ENCODE data around the gene HS6ST2. TPM values are rescaled to one million over a fixed set of nuclear protein-coding genes. Genes with fewer than 3 reads are reported as not detected.

Gene HS6ST2
- total and polyA plus RNA-seq, 10 of the 15 experiments (the other 5 are each of a cell fraction or from before 2014, with no cell fraction given) = not detected

- no peak for TF ChIP-seq ZNF687 (IDR thresholded peaks at IDR 0.05)
- TF ChIP-seq RB1 (IDR thresholded peaks at IDR 0.05; ENCODE audit: borderline replicate concordance) = no peak
- TF ChIP-seq POLR2A (IDR thresholded peaks at IDR 0.05; ENCODE audit: low read depth, low read length) = no peak
- no peak for TF ChIP-seq EED (IDR thresholded peaks at IDR 0.05; ENCODE audit: low read depth)
These were observed 354.6 kb downstream of the HS6ST2 start (continued) for GRCh38 chrX:132603700-132604286.

- in situ Hi-C loops (cut with MboI) (no loop called here), intact Hi-C loops (cut with micrococcal nuclease; ENCODE audit: unreplicated experiment) (no loop called here)
- WGBS (ENCODE audit: insufficient coverage, insufficient replicate concordance, low lambda C conversion rate, missing lambda C conversion rate) = 20% methylated on average over 4 of the region's 4 CpGs
- Histone ChIP-seq H3K9me3 (replicated peaks; ENCODE audit: control insufficient read depth, insufficient read depth, low read length) (no peaks in the 10 kb centered on the region), H3K9ac (ENCODE audit: control insufficient read depth, insufficient read depth, low read length) (no peak overlapping the region), H3K4me3 (no peak overlapping the region), H3K27me3 (replicated peaks in 1 of 2; ENCODE audit: control insufficient read depth in 2 of 2, insufficient read depth in 2 of 2, low read length in 1 of 2) (0 out of 4 replicates have a peak, but pooled peaks cover 0 to 7% of the 10 kb centered on the region in 2 experiments), H3K4me1 (ENCODE audit: control insufficient read depth, insufficient read depth, low read length) (no peaks in the 10 kb centered on the region), H3K36me3 (ENCODE audit: control insufficient read depth in 2 of 2, insufficient read depth in 2 of 2, low read length in 1 of 2) (no peaks in the 10 kb centered on the region), H2AFZ (ENCODE audit: control insufficient read depth, low read depth, low read length) (no peak overlapping the region), H3K4me2 (ENCODE audit: control insufficient read depth, insufficient read depth) (no peak overlapping the region), H3K79me2 (ENCODE audit: control insufficient read depth, insufficient read depth, low read length) (no peaks in the 10 kb centered on the region), H4K20me1 (ENCODE audit: control insufficient read depth, insufficient read depth) (no peaks in the 10 kb centered on the region; the same call in 1 of the 2 replicates), H3K27ac (ENCODE audit: control insufficient read depth, insufficient read depth) (no peak overlapping the region)
- RAD21 ChIA-PET (ENCODE audit: unreplicated experiment) = no interaction called here
- no peak for ATAC-seq
- FAIRE-seq = no peak
- DNase-seq (ENCODE audit: low read depth, low spot score) = no peak
- SMC1A ChIA-PET (ENCODE audit: uncharacterized antibody, unreplicated experiment) = interaction anchor here (1.4 to 2.6 kb wide), 2 partner anchors 11 to 18 kb away, joined by 5 to 9 read pairs; no protein-coding TSS in a partner anchor
- CTCF ChIA-PET = interaction anchor here (0.9 to 1.5 kb wide), 2 partner anchors 12 to 748 kb away, joined by 3 read pairs; no protein-coding TSS in a partner anchor
- POLR2A ChIA-PET = no interaction called here
- BruUV-seq (replicated peaks) = no TSS peak
- TF ChIP-seq NFXL1 (IDR thresholded peaks at IDR 0.05; ENCODE audit: borderline replicate concordance) = no peak
- TF ChIP-seq TCF3 (IDR thresholded peaks at IDR 0.05; ENCODE audit: borderline replicate concordance, insufficient read depth, low read depth, low read length) = no peak
- no peak for TF ChIP-seq YBX1 (IDR thresholded peaks at IDR 0.05)
- TF ChIP-seq ZNF384 (IDR thresholded peaks at IDR 0.05; ENCODE audit: borderline replicate concordance, low read depth, low read length) = no peak
- no peak for TF ChIP-seq KAT2A (conservative IDR thresholded peaks at IDR 0.05; ENCODE audit: control insufficient read depth, low read depth, low read length)
- TF ChIP-seq SMAD5 (IDR thresholded peaks at IDR 0.05; ENCODE audit: low read depth) = no peak
- TF ChIP-seq POLR2AphosphoS5 (IDR thresholded peaks at IDR 0.05; ENCODE audit: low read length) = no peak
- TF ChIP-seq USF1 (IDR thresholded peaks at IDR 0.05; ENCODE audit: borderline replicate concordance, extremely low read length, insufficient read depth, low read depth, low read length) = no peak
- TF ChIP-seq PAX8 (IDR thresholded peaks at IDR 0.05) = no peak
These were observed 355.7 kb downstream of the HS6ST2 start for GRCh38 chrX:132602701-132603100.

All from GM12878 (cell line).